ENCODE data around the gene USP24. TPM values are rescaled to one million over a fixed set of nuclear protein-coding genes. Genes with fewer than 3 reads are reported as not detected.

The USP24 gene
- total RNA-seq, 1 experiment from 2014 or later: 54.6 TPM

DNA sequence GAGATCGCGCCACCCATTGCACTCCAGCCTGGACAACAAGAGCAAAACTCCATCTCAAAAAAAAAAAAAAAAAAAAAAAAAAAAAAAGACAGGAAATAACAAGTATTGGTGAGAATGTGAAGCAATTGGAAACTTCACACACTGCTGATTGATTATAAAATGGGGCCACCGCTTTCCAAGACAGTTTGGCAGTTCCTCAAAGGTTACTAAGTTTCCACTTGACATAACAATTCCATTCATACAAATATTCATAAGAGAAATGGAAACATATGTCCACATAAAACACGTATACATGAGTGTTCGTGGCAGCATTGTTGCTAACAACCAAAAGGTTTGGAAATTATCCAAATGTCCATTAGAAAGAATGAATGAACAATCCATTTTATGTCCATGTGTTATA lies 26.3 kb downstream of the USP24 start:
- Histone ChIP-seq H3K9me3 (ENCODE audit: low read depth, low read length, poor library complexity, severe bottlenecking) (peaks cover 11% of the 10 kb centered on the region), H3K36me3 (ENCODE audit: insufficient read depth, low read length, poor library complexity, severe bottlenecking) (no peaks in the 10 kb centered on the region), H3K4me1 (ENCODE audit: insufficient read depth, low read length, poor library complexity, severe bottlenecking) (no peaks in the 10 kb centered on the region), H3K4me3 (ENCODE audit: low read depth, low read length, poor library complexity, severe bottlenecking) (no peak overlapping the region), H3K27me3 (replicated peaks; ENCODE audit: insufficient read depth, low read depth, low read length, poor library complexity) (no peaks in the 10 kb centered on the region), H3K27ac (ENCODE audit: low read depth, low read length, poor library complexity, severe bottlenecking) (no peak overlapping the region)
- POLR2A ChIA-PET (ENCODE audit: low non-redundant PET): no interaction called here
- intact Hi-C loops (cut with micrococcal nuclease; ENCODE audit: unreplicated experiment): no loop called here
- DNase-seq (ENCODE audit: low spot score): no peak
- TF ChIP-seq EZH2 (IDR thresholded peaks at IDR 0.05; ENCODE audit: borderline replicate concordance, low read depth, low read length, poor library complexity, severe bottlenecking): no peak
- TF ChIP-seq, protein P1, sequence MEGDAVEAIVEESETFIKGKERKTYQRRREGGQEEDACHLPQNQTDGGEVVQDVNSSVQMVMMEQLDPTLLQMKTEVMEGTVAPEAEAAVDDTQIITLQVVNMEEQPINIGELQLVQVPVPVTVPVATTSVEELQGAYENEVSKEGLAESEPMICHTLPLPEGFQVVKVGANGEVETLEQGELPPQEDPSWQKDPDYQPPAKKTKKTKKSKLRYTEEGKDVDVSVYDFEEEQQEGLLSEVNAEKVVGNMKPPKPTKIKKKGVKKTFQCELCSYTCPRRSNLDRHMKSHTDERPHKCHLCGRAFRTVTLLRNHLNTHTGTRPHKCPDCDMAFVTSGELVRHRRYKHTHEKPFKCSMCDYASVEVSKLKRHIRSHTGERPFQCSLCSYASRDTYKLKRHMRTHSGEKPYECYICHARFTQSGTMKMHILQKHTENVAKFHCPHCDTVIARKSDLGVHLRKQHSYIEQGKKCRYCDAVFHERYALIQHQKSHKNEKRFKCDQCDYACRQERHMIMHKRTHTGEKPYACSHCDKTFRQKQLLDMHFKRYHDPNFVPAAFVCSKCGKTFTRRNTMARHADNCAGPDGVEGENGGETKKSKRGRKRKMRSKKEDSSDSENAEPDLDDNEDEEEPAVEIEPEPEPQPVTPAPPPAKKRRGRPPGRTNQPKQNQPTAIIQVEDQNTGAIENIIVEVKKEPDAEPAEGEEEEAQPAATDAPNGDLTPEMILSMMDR (conservative IDR thresholded peaks at IDR 0.05; ENCODE audit: low read depth, low read length): no peak
- CTCF ChIA-PET: no interaction called here
- no TSS peak for BruUV-seq (replicated peaks)

DNA sequence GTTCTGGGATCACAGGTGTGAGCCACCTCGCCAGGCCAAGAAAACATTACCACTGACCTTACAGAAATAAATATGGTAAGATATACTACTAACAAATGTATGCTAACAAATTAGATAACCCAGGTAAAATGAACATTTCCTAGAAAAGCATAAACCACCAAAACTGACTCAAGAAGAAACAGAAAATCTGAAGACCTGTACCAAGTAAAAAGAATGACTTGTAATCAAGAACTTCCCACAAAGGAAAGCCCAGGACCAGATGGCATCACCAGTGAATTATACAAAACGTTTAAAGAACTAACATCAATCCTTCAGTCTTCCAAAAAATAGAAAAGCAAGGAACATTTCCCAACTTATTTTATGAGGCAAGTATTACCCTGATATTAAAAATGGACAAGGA lies 29.3 kb downstream of the USP24 start:
- no peak for DNase-seq (ENCODE audit: low spot score)
- Histone ChIP-seq H3K4me3 (ENCODE audit: low read depth, low read length, poor library complexity, severe bottlenecking) (no peak overlapping the region), H3K27ac (ENCODE audit: low read depth, low read length, poor library complexity, severe bottlenecking) (no peak overlapping the region), H3K4me1 (ENCODE audit: insufficient read depth, low read length, poor library complexity, severe bottlenecking) (no peaks in the 10 kb centered on the region), H3K9me3 (ENCODE audit: low read depth, low read length, poor library complexity, severe bottlenecking) (peaks cover 14% of the 10 kb centered on the region), H3K36me3 (ENCODE audit: insufficient read depth, low read length, poor library complexity, severe bottlenecking) (no peaks in the 10 kb centered on the region), H3K27me3 (replicated peaks; ENCODE audit: insufficient read depth, low read depth, low read length, poor library complexity) (no peaks in the 10 kb centered on the region)
- TF ChIP-seq EZH2 (IDR thresholded peaks at IDR 0.05; ENCODE audit: borderline replicate concordance, low read depth, low read length, poor library complexity, severe bottlenecking): no peak
- TF ChIP-seq, protein P1 (conservative IDR thresholded peaks at IDR 0.05; ENCODE audit: low read depth, low read length): no peak
- POLR2A ChIA-PET (ENCODE audit: low non-redundant PET): no interaction called here
- BruUV-seq (replicated peaks): no TSS peak
- intact Hi-C loops (cut with micrococcal nuclease; ENCODE audit: unreplicated experiment): no loop called here
- CTCF ChIA-PET: no interaction called here

DNA sequence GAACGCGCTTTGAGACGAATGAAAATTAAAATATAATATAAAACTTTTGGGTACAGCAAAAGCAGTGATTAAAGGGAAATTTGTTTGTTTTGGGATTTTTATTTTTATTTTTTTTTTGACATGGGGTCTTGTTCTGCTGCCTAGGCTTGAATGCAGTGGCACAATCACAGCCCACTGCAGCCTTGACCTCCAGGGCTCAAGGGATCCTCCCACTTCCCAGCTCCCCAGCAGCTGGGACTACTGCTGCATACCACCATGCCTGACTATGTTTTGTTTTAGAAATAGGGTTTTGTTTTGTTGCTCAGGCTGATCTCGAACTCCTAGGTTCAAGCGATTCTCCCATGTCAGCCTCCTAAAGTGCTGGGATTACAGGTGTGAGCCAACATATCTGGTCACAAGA lies 30.3 kb downstream of the USP24 start:
- Histone ChIP-seq H3K9me3 (ENCODE audit: low read depth, low read length, poor library complexity, severe bottlenecking) (peaks cover 14% of the 10 kb centered on the region), H3K27me3 (replicated peaks; ENCODE audit: insufficient read depth, low read depth, low read length, poor library complexity) (no peaks in the 10 kb centered on the region), H3K36me3 (ENCODE audit: insufficient read depth, low read length, poor library complexity, severe bottlenecking) (no peaks in the 10 kb centered on the region), H3K4me1 (ENCODE audit: insufficient read depth, low read length, poor library complexity, severe bottlenecking) (no peaks in the 10 kb centered on the region), H3K27ac (ENCODE audit: low read depth, low read length, poor library complexity, severe bottlenecking) (no peak overlapping the region), H3K4me3 (ENCODE audit: low read depth, low read length, poor library complexity, severe bottlenecking) (no peak overlapping the region)
- DNase-seq (ENCODE audit: low spot score): no peak
- CTCF ChIA-PET: no interaction called here
- POLR2A ChIA-PET (ENCODE audit: low non-redundant PET): no interaction called here
- intact Hi-C loops (cut with micrococcal nuclease; ENCODE audit: unreplicated experiment): no loop called here
- TF ChIP-seq, protein P1 (conservative IDR thresholded peaks at IDR 0.05; ENCODE audit: low read depth, low read length): no peak
- no peak for TF ChIP-seq EZH2 (IDR thresholded peaks at IDR 0.05; ENCODE audit: borderline replicate concordance, low read depth, low read length, poor library complexity, severe bottlenecking)
- BruUV-seq (replicated peaks): no TSS peak
